Astrocyte (in vitro differentiated cells and primary cell): ENCODE results near the gene CYP46A1. TPM values are rescaled to one million over a fixed set of nuclear protein-coding genes. Genes with fewer than 3 reads are reported as not detected.
A peak's percentile ranks its signal among the peaks of the same experiment; 100 is the strongest.

ENCODE experiments used
- DNase-seq: peaks from one replicate; pipeline ENCODE4 v3.0.0-alpha.2; 2010; ENCODE audit warnings: low read depth
- FAIRE-seq: peaks from 2 replicates; lab custom pipeline; 2011; peaks lifted over from hg19 to GRCh38; lab: Jason Lieb, UNC
- H2AFZ ChIP-seq: 2 replicates; pipeline ENCODE4 v1.6.0; 2012; ENCODE audit warnings: low read depth, low read length, inconsistent platforms
- H3K27ac ChIP-seq: 2 replicates; pipeline ENCODE4 v1.5.1; 2011; ENCODE audit warnings: low read depth, low read length, inconsistent platforms
- H3K27me3 ChIP-seq: 2 replicates; pipeline ENCODE4 v1.6.0; 2011; ENCODE audit warnings: low read length, inconsistent platforms; ENCODE audit not compliant: insufficient read depth
- H3K36me3 ChIP-seq: 2 replicates; pipeline ENCODE4 v1.5.1; 2011; ENCODE audit warnings: low read length, inconsistent platforms; ENCODE audit not compliant: insufficient read depth
- H3K4me1 ChIP-seq: 2 replicates; pipeline ENCODE4 v1.5.1; 2011; ENCODE audit warnings: low read length, inconsistent platforms; ENCODE audit not compliant: insufficient read depth
- H3K4me2 ChIP-seq: 2 replicates; pipeline ENCODE4 v1.6.0; 2012; ENCODE audit warnings: low read length, inconsistent platforms
- H3K4me3 ChIP-seq: 2 replicates; pipeline ENCODE4 v1.5.1; 2011; ENCODE audit warnings: low read depth, mild to moderate bottlenecking, low read length, inconsistent platforms; ENCODE audit not compliant: insufficient read depth
- H3K79me2 ChIP-seq: 2 replicates; pipeline ENCODE4 v1.6.0; 2012; ENCODE audit warnings: mild to moderate bottlenecking, low read length, inconsistent platforms; ENCODE audit not compliant: insufficient read depth
- H3K9ac ChIP-seq: 2 replicates; pipeline ENCODE4 v1.6.0; 2012; ENCODE audit warnings: mild to moderate bottlenecking, low read length, inconsistent platforms
- H3K9me3 ChIP-seq: 2 replicates; pipeline ENCODE4 v1.5.1; 2012; ENCODE audit warnings: low read depth, mild to moderate bottlenecking, low read length, inconsistent platforms; ENCODE audit not compliant: insufficient read depth
- H4K20me1 ChIP-seq: 2 replicates; pipeline ENCODE4 v1.6.0; 2012; ENCODE audit warnings: low read length, inconsistent platforms; ENCODE audit not compliant: insufficient read depth
- H3K27ac Mint-ChIP-seq: one replicate; pipeline ENCODE4 v1.8.0; 2021; ENCODE audit warnings: mild to moderate bottlenecking, mixed read lengths; ENCODE audit not compliant: unreplicated experiment
- H3K27me3 Mint-ChIP-seq: one replicate; pipeline ENCODE4 v1.8.0; 2021; ENCODE audit warnings: low read depth, mixed read lengths; ENCODE audit not compliant: unreplicated experiment
- H3K36me3 Mint-ChIP-seq: one replicate; pipeline ENCODE4 v1.8.0; 2021; ENCODE audit warnings: low read depth, mixed read lengths; ENCODE audit not compliant: unreplicated experiment
- H3K4me1 Mint-ChIP-seq: one replicate; pipeline ENCODE4 v1.8.0; 2021; ENCODE audit warnings: low read depth, mixed read lengths; ENCODE audit not compliant: unreplicated experiment
- H3K4me3 Mint-ChIP-seq: one replicate; pipeline ENCODE4 v1.8.0; 2021; ENCODE audit warnings: mild to moderate bottlenecking, moderate library complexity, mixed read lengths; ENCODE audit not compliant: unreplicated experiment
- H3K9me3 Mint-ChIP-seq: one replicate; pipeline ENCODE4 v1.8.0; 2021; ENCODE audit warnings: mild to moderate bottlenecking, mixed read lengths; ENCODE audit not compliant: unreplicated experiment
- CTCF ChIP-seq: IDR thresholded peaks from 2 replicates; pipeline ENCODE4 v1.5.1; 2011; ENCODE audit warnings: low read depth, mild to moderate bottlenecking, inconsistent platforms, low read length, moderate library complexity; ENCODE audit not compliant: insufficient read depth
- EZH2 ChIP-seq: IDR thresholded peaks from 2 replicates; pipeline ENCODE4 v1.6.1; 2012; ENCODE audit warnings: mild to moderate bottlenecking, low read length, inconsistent platforms; ENCODE audit not compliant: insufficient read depth
- total RNA-seq: library from RNA; stranded (reverse); gene quantifications from 2 replicates; pipeline ENCODE4 v1.2.1, GENCODE V29; 2021

Gene CYP46A1
- total RNA-seq, 1 donor from 2014 or later = 0.52 TPM

GRCh38 chr14:99682809-99683618 is 1.1 kb upstream of the CYP46A1 start:
- H3K36me3 Mint-ChIP-seq = no peaks in the 10 kb centered on the region
- FAIRE-seq (no peak), DNase-seq (peak; percentile 22)
- H3K27ac Mint-ChIP-seq = no peak overlapping the region
- peaks cover 5% of the 10 kb centered on the region for H3K4me1 ChIP-seq
- H3K4me1 Mint-ChIP-seq = no peaks in the 10 kb centered on the region
- peaks cover 35% of the 10 kb centered on the region for H3K27me3 Mint-ChIP-seq
- H3K9me3 Mint-ChIP-seq = peaks cover 11% of the 10 kb centered on the region
- H3K36me3 ChIP-seq = no peaks in the 10 kb centered on the region
- peak overlapping the region; percentile 96 for H3K4me2 ChIP-seq
- H3K9me3 ChIP-seq = peaks cover 5% of the 10 kb centered on the region
- H4K20me1 ChIP-seq = no peaks in the 10 kb centered on the region
- peak overlapping the region; percentile 94 for H2AFZ ChIP-seq
- no peaks in the 10 kb centered on the region for H3K79me2 ChIP-seq
- H3K4me3 Mint-ChIP-seq = peak overlapping the region; percentile 89
- peak overlapping the region; percentile 80 for H3K4me3 ChIP-seq
- peak; percentile 65 for TF ChIP-seq CTCF
- TF ChIP-seq EZH2 = no peak
- H3K9ac ChIP-seq = peak overlapping the region; percentile 91
- peak overlapping the region; percentile 73 for H3K27ac ChIP-seq
- H3K27me3 ChIP-seq = peaks cover 2% of the 10 kb centered on the region

- no peak overlapping the region for H3K4me3 Mint-ChIP-seq
- FAIRE-seq = no peak
These were observed 374 bp downstream of the CYP46A1 start for GRCh38 chr14:99684410-99684934.

More at GRCh38 chr14:99684410-99684934, 374 bp downstream of the CYP46A1 start:
- Mint-ChIP-seq H3K27me3 (peaks cover 47% of the 10 kb centered on the region), H3K4me1 (no peaks in the 10 kb centered on the region), H3K36me3 (no peaks in the 10 kb centered on the region), H3K9me3 (peaks cover 3% of the 10 kb centered on the region), H3K27ac (no peak overlapping the region)
- no peak for TF ChIP-seq CTCF
- TF ChIP-seq EZH2 = no peak
- H3K4me1 ChIP-seq = peaks cover 5% of the 10 kb centered on the region
- no peaks in the 10 kb centered on the region for H4K20me1 ChIP-seq
- peaks cover 5% of the 10 kb centered on the region for H3K27me3 ChIP-seq
- H3K9ac ChIP-seq = peak overlapping the region; percentile 77
- H3K4me3 ChIP-seq = peak overlapping the region; percentile 55
- peak overlapping the region; percentile 91 for H3K4me2 ChIP-seq
- H2AFZ ChIP-seq = peak overlapping the region; percentile 75
- H3K27ac ChIP-seq = peak overlapping the region; percentile 19
- no peak for DNase-seq
- H3K79me2 ChIP-seq = no peaks in the 10 kb centered on the region
- no peaks in the 10 kb centered on the region for H3K9me3 ChIP-seq
- H3K36me3 ChIP-seq = no peaks in the 10 kb centered on the region
